Liver (tissue), 9 donors: ENCODE results near the gene MAN2C1. TPM values are rescaled to one million over a fixed set of nuclear protein-coding genes. Genes with fewer than 3 reads are reported as not detected.

Source experiments
- DNase-seq: peaks from one replicate; pipeline ENCODE4 v3.0.0-alpha.2; 2017; ENCODE audit warnings: low spot score
- H3K27ac ChIP-seq, 2 donors: one replicate each; pipeline ENCODE4 v1.7.0; 2013; ENCODE audit warnings: inconsistent platforms in 2 of 2, low read length in 2 of 2, control low read depth in 1 of 2, low read depth in 1 of 2, mild to moderate bottlenecking in 1 of 2
- H3K27me3 ChIP-seq, 4 donors: one replicate each; pipeline versions ENCODE4 v1.6.1 to v1.7.0; 2013; ENCODE audit warnings: low read length in 3 of 4, inconsistent platforms in 1 of 4, mild to moderate bottlenecking in 1 of 4, moderate library complexity in 1 of 4; ENCODE audit not compliant: control insufficient read depth in 4 of 4, insufficient read depth in 4 of 4
- H3K36me3 ChIP-seq, 4 donors: one replicate each; pipeline versions ENCODE4 v1.6.1 to v1.7.0; 2013; ENCODE audit warnings: low read length in 3 of 4, mild to moderate bottlenecking in 3 of 4, low read depth in 1 of 4, moderate library complexity in 1 of 4; ENCODE audit not compliant: control insufficient read depth in 4 of 4, insufficient read depth in 3 of 4
- H3K4me1 ChIP-seq, 4 donors: one replicate each; pipeline versions ENCODE4 v1.6.1 to v1.7.0; 2013; ENCODE audit warnings: low read length in 3 of 4, mild to moderate bottlenecking in 3 of 4, moderate library complexity in 1 of 4; ENCODE audit not compliant: control insufficient read depth in 4 of 4, insufficient read depth in 4 of 4
- H3K4me3 ChIP-seq, 3 donors: one replicate each; pipeline versions ENCODE4 v1.6.1 to v1.7.0; 2013; ENCODE audit warnings: low read length in 3 of 3, control low read depth in 1 of 3, low read depth in 1 of 3, mild to moderate bottlenecking in 1 of 3
- H3K9ac ChIP-seq, 2 donors: one replicate each; pipeline ENCODE4 v1.7.0; 2013; ENCODE audit warnings: low read length in 2 of 2, mild to moderate bottlenecking in 2 of 2, moderate library complexity in 2 of 2, control low read depth in 1 of 2, low read depth in 1 of 2
- H3K9me3 ChIP-seq, 4 donors: one replicate each; pipeline versions ENCODE4 v1.6.1 to v1.7.0; 2013; ENCODE audit warnings: low read length in 3 of 4; ENCODE audit not compliant: control insufficient read depth in 4 of 4
- EGR1 ChIP-seq, 2 donors: IDR thresholded peaks; 2 replicates each; pipeline ENCODE4 v1.6.1; 2016 to 2018; ENCODE audit warnings: antibody characterized with exemption in 2 of 2, low read depth in 2 of 2
- FOXA1 ChIP-seq: IDR thresholded peaks from 2 replicates; pipeline ENCODE4 v1.6.1; 2016; ENCODE audit warnings: antibody characterized with exemption
- FOXA2 ChIP-seq: IDR thresholded peaks from 2 replicates; pipeline ENCODE4 v1.6.1; 2016; ENCODE audit warnings: antibody characterized with exemption
- GABPA ChIP-seq, 2 donors: IDR thresholded peaks in 1 of 2; conservative IDR thresholded peaks in 1 of 2; 2 replicates each; pipeline ENCODE4 v1.6.1; 2016; ENCODE audit warnings: antibody characterized with exemption in 2 of 2, mild to moderate bottlenecking in 1 of 2, moderate library complexity in 1 of 2
- HNF4A ChIP-seq, 2 donors: conservative IDR thresholded peaks; 2 replicates each; pipeline ENCODE4 v1.6.1; 2016; ENCODE audit warnings: antibody characterized with exemption in 2 of 2, mild to moderate bottlenecking in 2 of 2
- HNF4G ChIP-seq: IDR thresholded peaks from 2 replicates; pipeline ENCODE4 v1.6.1; 2016; ENCODE audit warnings: antibody characterized with exemption
- JUND ChIP-seq, 2 donors: IDR thresholded peaks; 2 replicates each; pipeline ENCODE4 v1.6.1; 2016; ENCODE audit warnings: antibody characterized with exemption in 2 of 2
- MAX ChIP-seq: IDR thresholded peaks from 2 replicates; pipeline ENCODE4 v1.6.1; 2016; ENCODE audit warnings: antibody characterized with exemption
- NR2F2 ChIP-seq: IDR thresholded peaks from 2 replicates; pipeline ENCODE4 v1.6.1; 2016; ENCODE audit warnings: antibody characterized with exemption
- RAD21 ChIP-seq, 2 donors: IDR thresholded peaks; 2 replicates each; pipeline ENCODE4 v1.6.1; 2016; ENCODE audit warnings: antibody characterized with exemption in 2 of 2, mild to moderate bottlenecking in 2 of 2
- RXRA ChIP-seq, 2 donors: IDR thresholded peaks; 2 replicates each; pipeline ENCODE4 v1.6.1; 2017 to 2018; ENCODE audit warnings: antibody characterized with exemption in 2 of 2, mild to moderate bottlenecking in 1 of 2
- SP1 ChIP-seq: IDR thresholded peaks from 2 replicates; pipeline ENCODE4 v1.6.1; 2018; ENCODE audit warnings: antibody characterized with exemption, mild to moderate bottlenecking
- TAF1 ChIP-seq: conservative IDR thresholded peaks from 2 replicates; pipeline ENCODE4 v1.6.1; 2016; ENCODE audit warnings: antibody characterized with exemption, mild to moderate bottlenecking
- YY1 ChIP-seq: IDR thresholded peaks from 2 replicates; pipeline ENCODE4 v1.6.1; 2016; ENCODE audit warnings: antibody characterized with exemption, mild to moderate bottlenecking
- ZBTB33 ChIP-seq: IDR thresholded peaks from 2 replicates; pipeline ENCODE4 v1.6.1; 2016; ENCODE audit warnings: antibody characterized with exemption
- WGBS: extraction: QIAGEN DNeasy Blood & Tissue Kit; methylation state at CpG from one replicate; pipeline ENCODE4 v1.1.7; 2013; 5-methylcytosine and 5-hydroxymethylcytosine counted together
- polyA plus RNA-seq, 2 donors: library from polyadenylated mRNA; stranded (reverse) in 1 of 2; unstranded in 1 of 2; fragments of 200-250 nt in 1 of 2; fragments of >200 nt in 1 of 2; fragmentation: Nextera tagmentation in 1 of 2; extraction: Ambion mirVana in 1 of 2; gene quantifications; one replicate each; pipeline versions ENCODE4 v1.2.1 to v1.2.3, GENCODE V29; 2013 to 2015
- total RNA-seq, 2 donors: library from RNA; depleted of rRNA; stranded (reverse); fragments of >200 nt; gene quantifications; one replicate each; pipeline ENCODE4 v1.2.3, GENCODE V29; 2014
- TF ChIP-seq, protein P1 (sequence below): IDR thresholded peaks from 2 replicates; pipeline ENCODE4 v1.6.1; 2016; ENCODE audit warnings: antibody characterized with exemption, mild to moderate bottlenecking
- TF ChIP-seq, protein P2 (sequence below): fragments of 150-350 bp; IDR thresholded peaks from 2 replicates; pipeline ENCODE4 v1.5.1; 2017; ENCODE audit warnings: improper control_type of control experiment, low read depth, low read length; ENCODE audit not compliant: missing input control
- TF ChIP-seq, protein P3 (sequence below): IDR thresholded peaks from 2 replicates; pipeline ENCODE4 v1.6.1; 2016; ENCODE audit warnings: antibody characterized with exemption
- donor health status: healthy.
- donor health status: healthy.
- donor health status: healthy.
- donor health status: healthy.
- donor health status: healthy.

MAN2C1 gene
- total and polyA plus RNA-seq, 4 donors = 44.3 to 143 (median 59.6) TPM

- no peak overlapping the region for H3K27ac ChIP-seq
- H3K4me3 ChIP-seq = no peak overlapping the region
- whole genome bisulfite sequencing = 93% methylated on average over 13 of the region's 13 CpGs
- no peaks in the 10 kb centered on the region for H3K27me3 ChIP-seq
- H3K4me1 ChIP-seq = no peaks in the 10 kb centered on the region
- H3K9me3 ChIP-seq = no peaks in the 10 kb centered on the region
- peaks cover 15 to 82% (median 37%) of the 10 kb centered on the region in 4 donors for H3K36me3 ChIP-seq
- H3K9ac ChIP-seq = no peak overlapping the region
- no peak for DNase-seq
- TF ChIP-seq GABPA (IDR thresholded peaks at IDR 0.05 in 1 of 2, conservative IDR thresholded peaks at IDR 0.05 in 1 of 2) (no peak), MAX (no peak), HNF4G (no peak), RAD21 (IDR thresholded peaks at IDR 0.05) (no peak), RXRA (IDR thresholded peaks at IDR 0.05) (no peak), EGR1 (IDR thresholded peaks at IDR 0.05; ENCODE audit: low read depth in 2 of 2) (no peak), TAF1 (no peak), YY1 (no peak), SP1 (no peak), FOXA2 (no peak), NR2F2 (no peak), HNF4A (conservative IDR thresholded peaks at IDR 0.05) (no peak), ZBTB33 (no peak), FOXA1 (no peak), JUND (IDR thresholded peaks at IDR 0.05) (no peak)
- TF ChIP-seq, protein P1, sequence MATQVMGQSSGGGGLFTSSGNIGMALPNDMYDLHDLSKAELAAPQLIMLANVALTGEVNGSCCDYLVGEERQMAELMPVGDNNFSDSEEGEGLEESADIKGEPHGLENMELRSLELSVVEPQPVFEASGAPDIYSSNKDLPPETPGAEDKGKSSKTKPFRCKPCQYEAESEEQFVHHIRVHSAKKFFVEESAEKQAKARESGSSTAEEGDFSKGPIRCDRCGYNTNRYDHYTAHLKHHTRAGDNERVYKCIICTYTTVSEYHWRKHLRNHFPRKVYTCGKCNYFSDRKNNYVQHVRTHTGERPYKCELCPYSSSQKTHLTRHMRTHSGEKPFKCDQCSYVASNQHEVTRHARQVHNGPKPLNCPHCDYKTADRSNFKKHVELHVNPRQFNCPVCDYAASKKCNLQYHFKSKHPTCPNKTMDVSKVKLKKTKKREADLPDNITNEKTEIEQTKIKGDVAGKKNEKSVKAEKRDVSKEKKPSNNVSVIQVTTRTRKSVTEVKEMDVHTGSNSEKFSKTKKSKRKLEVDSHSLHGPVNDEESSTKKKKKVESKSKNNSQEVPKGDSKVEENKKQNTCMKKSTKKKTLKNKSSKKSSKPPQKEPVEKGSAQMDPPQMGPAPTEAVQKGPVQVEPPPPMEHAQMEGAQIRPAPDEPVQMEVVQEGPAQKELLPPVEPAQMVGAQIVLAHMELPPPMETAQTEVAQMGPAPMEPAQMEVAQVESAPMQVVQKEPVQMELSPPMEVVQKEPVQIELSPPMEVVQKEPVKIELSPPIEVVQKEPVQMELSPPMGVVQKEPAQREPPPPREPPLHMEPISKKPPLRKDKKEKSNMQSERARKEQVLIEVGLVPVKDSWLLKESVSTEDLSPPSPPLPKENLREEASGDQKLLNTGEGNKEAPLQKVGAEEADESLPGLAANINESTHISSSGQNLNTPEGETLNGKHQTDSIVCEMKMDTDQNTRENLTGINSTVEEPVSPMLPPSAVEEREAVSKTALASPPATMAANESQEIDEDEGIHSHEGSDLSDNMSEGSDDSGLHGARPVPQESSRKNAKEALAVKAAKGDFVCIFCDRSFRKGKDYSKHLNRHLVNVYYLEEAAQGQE = no peak
- TF ChIP-seq, protein P2, sequence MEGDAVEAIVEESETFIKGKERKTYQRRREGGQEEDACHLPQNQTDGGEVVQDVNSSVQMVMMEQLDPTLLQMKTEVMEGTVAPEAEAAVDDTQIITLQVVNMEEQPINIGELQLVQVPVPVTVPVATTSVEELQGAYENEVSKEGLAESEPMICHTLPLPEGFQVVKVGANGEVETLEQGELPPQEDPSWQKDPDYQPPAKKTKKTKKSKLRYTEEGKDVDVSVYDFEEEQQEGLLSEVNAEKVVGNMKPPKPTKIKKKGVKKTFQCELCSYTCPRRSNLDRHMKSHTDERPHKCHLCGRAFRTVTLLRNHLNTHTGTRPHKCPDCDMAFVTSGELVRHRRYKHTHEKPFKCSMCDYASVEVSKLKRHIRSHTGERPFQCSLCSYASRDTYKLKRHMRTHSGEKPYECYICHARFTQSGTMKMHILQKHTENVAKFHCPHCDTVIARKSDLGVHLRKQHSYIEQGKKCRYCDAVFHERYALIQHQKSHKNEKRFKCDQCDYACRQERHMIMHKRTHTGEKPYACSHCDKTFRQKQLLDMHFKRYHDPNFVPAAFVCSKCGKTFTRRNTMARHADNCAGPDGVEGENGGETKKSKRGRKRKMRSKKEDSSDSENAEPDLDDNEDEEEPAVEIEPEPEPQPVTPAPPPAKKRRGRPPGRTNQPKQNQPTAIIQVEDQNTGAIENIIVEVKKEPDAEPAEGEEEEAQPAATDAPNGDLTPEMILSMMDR = no peak
- TF ChIP-seq, protein P3, sequence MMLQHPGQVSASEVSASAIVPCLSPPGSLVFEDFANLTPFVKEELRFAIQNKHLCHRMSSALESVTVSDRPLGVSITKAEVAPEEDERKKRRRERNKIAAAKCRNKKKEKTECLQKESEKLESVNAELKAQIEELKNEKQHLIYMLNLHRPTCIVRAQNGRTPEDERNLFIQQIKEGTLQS = no peak
These were observed 6.3 kb downstream of the MAN2C1 start for GRCh38 chr15:75361989-75362641.
